Measurements from ENCODE around the gene HOOK1.

DNA sequence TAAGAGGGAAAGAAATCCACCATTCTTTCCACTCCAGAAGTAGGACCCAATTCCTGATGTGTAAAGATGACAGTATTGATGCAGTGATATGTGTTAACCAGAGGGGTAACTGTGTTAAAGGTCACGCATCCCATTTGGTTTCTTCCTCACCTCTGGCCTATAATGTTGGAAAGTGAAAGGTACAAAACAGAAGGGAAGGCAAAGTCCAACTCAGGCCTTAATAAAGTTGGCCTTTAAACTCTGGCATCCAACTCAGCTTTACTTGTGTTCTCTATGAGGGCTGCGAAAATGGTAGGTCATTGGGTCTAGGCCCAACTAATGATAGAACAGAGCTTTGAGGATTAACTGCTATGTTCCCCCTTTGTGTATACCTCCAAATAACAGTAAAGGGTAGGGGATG, 93.9 kb downstream of the HOOK1 start:
- TF ChIP-seq POLR2AphosphoS5 (IDR thresholded peaks at IDR 0.05; ENCODE audit: low read depth, low read length) (no peak), TAF1 (IDR thresholded peaks at IDR 0.05; ENCODE audit: borderline replicate concordance, low read depth, low read length) (no peak)

All from GM12892 (cell line).